Measurements from ENCODE around the gene FRYL.
A peak's percentile ranks its signal among the peaks of the same experiment; 100 is the strongest.
"Not testable (repeated sequence)": the region's sequence is repeated elsewhere in the genome, so short reads cannot be mapped to it uniquely, and the experiment has no call there.

The FRYL gene

GRCh38 chr4:48781968-48782367 lies 1.9 kb upstream of the FRYL start:
- no peak for DNase-seq

- DNase-seq: no peak
These were observed 761 bp upstream of the FRYL start for GRCh38 chr4:48780865-48781214.

- DNase-seq: peak; percentile 68
These were observed 733 bp downstream of the FRYL start for GRCh38 chr4:48779095-48779997.

GRCh38 chr4:48778431-48779094 lies 1.5 kb downstream of the FRYL start:
- DNase-seq: peak; percentile 65

GRCh38 chr4:48777739-48778138 lies 2.3 kb downstream of the FRYL start:
- DNase-seq: no peak

GRCh38 chr4:48774760-48775710 lies 5.0 kb downstream of the FRYL start:
- no peak for DNase-seq

GRCh38 chr4:48772556-48772955 lies 7.5 kb downstream of the FRYL start:
- no peak for DNase-seq

GRCh38 chr4:48767055-48767929 lies 12.8 kb downstream of the FRYL start:
- DNase-seq: no peak

GRCh38 chr4:48766131-48766792 lies 13.8 kb downstream of the FRYL start:
- DNase-seq: no peak

- no peak for DNase-seq
These were observed 17.7 kb downstream of the FRYL start for GRCh38 chr4:48762408-48762807.

- no peak for DNase-seq
These were observed 18.8 kb downstream of the FRYL start for GRCh38 chr4:48761286-48761685.

GRCh38 chr4:48758703-48759102 lies 21.4 kb downstream of the FRYL start:
- DNase-seq: not testable (repeated sequence)

GRCh38 chr4:48756689-48757220 lies 23.3 kb downstream of the FRYL start:
- DNase-seq: peak; percentile 30

- DNase-seq: no peak
These were observed 24.8 kb downstream of the FRYL start for GRCh38 chr4:48755281-48755680.

- DNase-seq: no peak
These were observed 26.9 kb downstream of the FRYL start for GRCh38 chr4:48753159-48753558.

GRCh38 chr4:48752726-48753125 lies 27.4 kb downstream of the FRYL start:
- no peak for DNase-seq

- DNase-seq: no peak
These were observed 27.8 kb downstream of the FRYL start for GRCh38 chr4:48752246-48752645.

- no peak for DNase-seq
These were observed 31.0 kb downstream of the FRYL start for GRCh38 chr4:48748949-48749596.

GRCh38 chr4:48746608-48747362 lies 33.3 kb downstream of the FRYL start:
- no peak for DNase-seq

GRCh38 chr4:48745223-48745622 lies 34.9 kb downstream of the FRYL start:
- DNase-seq: not testable (repeated sequence)

Data from fibroblast of skin of right biceps (primary cell).